ENCODE results near the gene LYRM4. TPM values are rescaled to one million over a fixed set of nuclear protein-coding genes. Genes with fewer than 3 reads are reported as not detected.
A peak's percentile ranks its signal among the peaks of the same experiment; 100 is the strongest.

Gene LYRM4
- total RNA-seq, 2 donors from 2014 or later, result 19.1 to 22.5 TPM

GRCh38 chr6:5113096-5113495, 147.7 kb downstream of the LYRM4 start:
- H3K27me3 ChIP-seq, result no peaks in the 10 kb centered on the region

GRCh38 chr6:5112066-5112799, 148.5 kb downstream of the LYRM4 start:
- no peaks in the 10 kb centered on the region for H3K36me3 ChIP-seq
- H3K27me3 ChIP-seq, result no peaks in the 10 kb centered on the region
- H3K9me3 ChIP-seq, result no peaks in the 10 kb centered on the region
- H3K4me3 ChIP-seq, result no peak overlapping the region
- no peak for TF ChIP-seq CTCF (IDR thresholded peaks at IDR 0.05)
- peaks cover 0 to 22% of the 10 kb centered on the region in 2 donors for H3K4me1 ChIP-seq
- no peak for DNase-seq (ENCODE audit: low spot score)
- no peak overlapping the region for H3K27ac ChIP-seq

More at GRCh38 chr6:5113096-5113495, 147.7 kb downstream of the LYRM4 start:
- DNase-seq (ENCODE audit: low spot score), result no peak
- Histone ChIP-seq H3K9me3 (no peaks in the 10 kb centered on the region), H3K27ac (no peak overlapping the region), H3K4me3 (no peak overlapping the region), H3K4me1 (peaks cover 0 to 22% of the 10 kb centered on the region in 2 donors), H3K36me3 (no peaks in the 10 kb centered on the region)
- TF ChIP-seq CTCF (IDR thresholded peaks at IDR 0.05), result no peak

- no peak for DNase-seq (ENCODE audit: low spot score)
- H3K4me1 ChIP-seq, result peaks cover 0 to 22% of the 10 kb centered on the region in 2 donors
- H3K4me3 ChIP-seq, result no peak overlapping the region
- no peak overlapping the region for H3K27ac ChIP-seq
- no peaks in the 10 kb centered on the region for H3K36me3 ChIP-seq
- no peaks in the 10 kb centered on the region for H3K9me3 ChIP-seq
- no peak for TF ChIP-seq CTCF (IDR thresholded peaks at IDR 0.05)
- H3K27me3 ChIP-seq, result no peaks in the 10 kb centered on the region
Observed at GRCh38 chr6:5111626-5112025, 149.1 kb downstream of the LYRM4 start.

DNA sequence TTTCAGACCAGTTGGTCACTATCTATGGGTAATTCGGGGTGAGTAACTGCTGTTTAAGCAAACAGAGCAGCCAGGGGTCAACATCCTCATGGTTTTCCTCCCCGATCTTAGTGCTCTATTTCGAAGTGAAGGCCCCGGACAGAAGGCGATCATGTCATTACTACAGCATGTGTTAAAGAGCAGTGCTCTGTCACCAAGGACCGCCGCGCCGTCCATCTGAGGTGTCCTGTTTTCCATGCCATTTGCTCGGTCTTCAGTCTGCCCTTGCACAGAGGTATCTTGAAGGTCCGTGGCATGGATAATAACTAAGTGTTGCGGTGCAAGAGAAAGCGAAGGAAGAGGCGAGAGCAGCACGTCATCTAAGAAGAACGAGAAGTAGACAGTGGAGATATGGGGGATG, 150.5 kb downstream of the LYRM4 start:
- no peak for TF ChIP-seq CTCF (IDR thresholded peaks at IDR 0.05)
- peaks cover 0 to 22% of the 10 kb centered on the region in 2 donors for H3K4me1 ChIP-seq
- H3K4me3 ChIP-seq, result no peak overlapping the region
- H3K36me3 ChIP-seq, result no peaks in the 10 kb centered on the region
- H3K9me3 ChIP-seq, result no peaks in the 10 kb centered on the region
- peak overlapping the region; percentile 78 to 96 for H3K27ac ChIP-seq
- H3K27me3 ChIP-seq, result no peaks in the 10 kb centered on the region
- DNase-seq (ENCODE audit: low spot score), result no peak

- Histone ChIP-seq H3K27me3 (no peaks in the 10 kb centered on the region), H3K9me3 (no peaks in the 10 kb centered on the region), H3K4me1 (peaks cover 0 to 22% of the 10 kb centered on the region in 2 donors), H3K27ac (peak overlapping the region; percentile 78 to 96), H3K4me3 (no peak overlapping the region), H3K36me3 (no peaks in the 10 kb centered on the region)
- TF ChIP-seq CTCF (IDR thresholded peaks at IDR 0.05), result no peak
- DNase-seq (ENCODE audit: low spot score), result no peak
Observed at GRCh38 chr6:5109436-5109835, 151.3 kb downstream of the LYRM4 start.
